HepG2 (cell line): ENCODE results near the gene YY1. TPM values are rescaled to one million over a fixed set of nuclear protein-coding genes. Genes with fewer than 3 reads are reported as not detected.
A peak's percentile ranks its signal among the peaks of the same experiment; 100 is the strongest.

Source experiments
- CCDC6 ChIP-seq: sonication (generic); formaldehyde crosslinking; IDR thresholded peaks from 2 replicates; pipeline ENCODE4 v1.8.1; 2022; ENCODE audit warnings: mild to moderate bottlenecking, missing genetic modification reagents, moderate library complexity
- DNMT1 ChIP-seq: sonication (generic); formaldehyde crosslinking; IDR thresholded peaks from 2 replicates; pipeline ENCODE4 v1.5.1; 2020; ENCODE audit warnings: mild to moderate bottlenecking, missing genetic modification reagents
- FOSL2 ChIP-seq: sonication (generic); formaldehyde crosslinking; IDR thresholded peaks from 2 replicates; pipeline ENCODE4 v1.4.0; 2020; ENCODE audit warnings: missing genetic modification reagents
- PRMT3 ChIP-seq: sonication (generic); formaldehyde crosslinking; IDR thresholded peaks from 2 replicates; pipeline ENCODE4 v1.8.1; 2022; ENCODE audit warnings: low read depth, mild to moderate bottlenecking, moderate library complexity, missing genetic modification reagents, borderline replicate concordance
- RBM22 ChIP-seq: fragments of 200-400 bp; formaldehyde crosslinking; optimal IDR thresholded peaks from 2 replicates; pipeline ENCODE3; 2017; ENCODE audit warnings: mild to moderate bottlenecking, low read length, moderate library complexity
- SETDB1 ChIP-seq: sonication (generic); formaldehyde crosslinking; IDR thresholded peaks from 2 replicates; pipeline ENCODE4 v1.5.1; 2020; ENCODE audit warnings: missing genetic modification reagents, mild to moderate bottlenecking, borderline replicate concordance
- SMYD3 ChIP-seq: sonication (generic); formaldehyde crosslinking; IDR thresholded peaks from 2 replicates; pipeline ENCODE4 v1.8.1; 2023; ENCODE audit warnings: mild to moderate bottlenecking, missing genetic modification reagents
- TBL1XR1 ChIP-seq: fragments of 150-350 bp; IDR thresholded peaks from 2 replicates; pipeline ENCODE4 v1.6.1; 2014; ENCODE audit warnings: borderline replicate concordance, low read length; ENCODE audit not compliant: partially characterized antibody
- ZFP62 ChIP-seq: sonication (generic); formaldehyde crosslinking; IDR thresholded peaks from 2 replicates; pipeline ENCODE4 v1.4.0; 2020; ENCODE audit warnings: missing genetic modification reagents
- ZIK1 ChIP-seq: sonication (generic); formaldehyde crosslinking; IDR thresholded peaks from 2 replicates; pipeline ENCODE4 v1.5.0; 2020; ENCODE audit warnings: mild to moderate bottlenecking, low read depth, missing genetic modification reagents, borderline replicate concordance
- ZNF343 ChIP-seq: sonication (generic); formaldehyde crosslinking; IDR thresholded peaks from 2 replicates; pipeline ENCODE4 v1.4.0; 2020; ENCODE audit warnings: mild to moderate bottlenecking, missing genetic modification reagents
- ZNF501 ChIP-seq: sonication (generic); formaldehyde crosslinking; IDR thresholded peaks from 2 replicates; pipeline ENCODE4 v1.5.1; 2020; ENCODE audit warnings: mild to moderate bottlenecking, moderate library complexity, missing genetic modification reagents
- ZNF678 ChIP-seq: sonication (generic); formaldehyde crosslinking; IDR thresholded peaks from 2 replicates; pipeline ENCODE4 v1.4.0; 2020; ENCODE audit warnings: mild to moderate bottlenecking, missing genetic modification reagents
- ZNF747 ChIP-seq: sonication (generic); formaldehyde crosslinking; IDR thresholded peaks from 2 replicates; pipeline ENCODE4 v1.8.1; 2023; ENCODE audit warnings: missing genetic modification reagents, mild to moderate bottlenecking, borderline replicate concordance
- ZNF839 ChIP-seq: sonication (generic); formaldehyde crosslinking; IDR thresholded peaks from 2 replicates; pipeline ENCODE4 v1.4.0; 2020; ENCODE audit warnings: missing genetic modification reagents, mild to moderate bottlenecking, borderline replicate concordance
- ZNF841 ChIP-seq: sonication (generic); formaldehyde crosslinking; IDR thresholded peaks from 2 replicates; pipeline ENCODE4 v1.8.1; 2023; ENCODE audit warnings: missing genetic modification reagents, borderline replicate concordance
- polyA plus RNA-seq, 8 experiments: library from polyadenylated mRNA; depleted of rRNA in 3 of 8; stranded (reverse) in 7 of 8; unstranded in 1 of 8; fragments of >200 nt; fragmentation: Illumina TruSeq in 4 of 8; extraction: Trizol in 4 of 8; gene quantifications; 2 replicates each; pipeline versions ENCODE4 v1.2.1 to v1.2.3, GENCODE V29; 2011 to 2016; ENCODE audit warnings: low read depth in 4 of 8, missing spikeins in 1 of 8, mixed read lengths in 1 of 8; ENCODE audit not compliant: insufficient read depth in 1 of 8
- total RNA-seq, 5 experiments: library from RNA; depleted of rRNA; stranded (reverse); fragments of >200 nt; fragmentation: Illumina TruSeq; extraction: Trizol; gene quantifications; 2 replicates each; pipeline ENCODE4 v1.2.3, GENCODE V29; 2016; ENCODE audit warnings: low read depth in 1 of 5
- TF ChIP-seq, protein P1 (sequence below): sonication (generic); formaldehyde crosslinking; IDR thresholded peaks from 2 replicates; pipeline ENCODE4 v1.4.0; 2020; ENCODE audit warnings: missing genetic modification reagents, borderline replicate concordance
- TF ChIP-seq, protein P2 (sequence below): sonication (generic); formaldehyde crosslinking; IDR thresholded peaks from 2 replicates; pipeline ENCODE4 v1.4.0; 2020; ENCODE audit warnings: missing genetic modification reagents
- TF ChIP-seq, protein P3 (sequence below): sonication (generic); formaldehyde crosslinking; IDR thresholded peaks from 2 replicates; pipeline ENCODE4 v1.4.0; 2020; ENCODE audit warnings: low read depth, mild to moderate bottlenecking, missing genetic modification reagents
- TF ChIP-seq, protein P4 (sequence below): sonication (generic); formaldehyde crosslinking; IDR thresholded peaks from 2 replicates; pipeline ENCODE4 v1.4.0; 2020; ENCODE audit warnings: missing genetic modification reagents

Gene YY1
- total and polyA plus RNA-seq, 2 of the 13 experiments (the other 11 are each of a cell fraction or from before 2014, with no cell fraction given), result 29.4 to 68.1 TPM

DNA sequence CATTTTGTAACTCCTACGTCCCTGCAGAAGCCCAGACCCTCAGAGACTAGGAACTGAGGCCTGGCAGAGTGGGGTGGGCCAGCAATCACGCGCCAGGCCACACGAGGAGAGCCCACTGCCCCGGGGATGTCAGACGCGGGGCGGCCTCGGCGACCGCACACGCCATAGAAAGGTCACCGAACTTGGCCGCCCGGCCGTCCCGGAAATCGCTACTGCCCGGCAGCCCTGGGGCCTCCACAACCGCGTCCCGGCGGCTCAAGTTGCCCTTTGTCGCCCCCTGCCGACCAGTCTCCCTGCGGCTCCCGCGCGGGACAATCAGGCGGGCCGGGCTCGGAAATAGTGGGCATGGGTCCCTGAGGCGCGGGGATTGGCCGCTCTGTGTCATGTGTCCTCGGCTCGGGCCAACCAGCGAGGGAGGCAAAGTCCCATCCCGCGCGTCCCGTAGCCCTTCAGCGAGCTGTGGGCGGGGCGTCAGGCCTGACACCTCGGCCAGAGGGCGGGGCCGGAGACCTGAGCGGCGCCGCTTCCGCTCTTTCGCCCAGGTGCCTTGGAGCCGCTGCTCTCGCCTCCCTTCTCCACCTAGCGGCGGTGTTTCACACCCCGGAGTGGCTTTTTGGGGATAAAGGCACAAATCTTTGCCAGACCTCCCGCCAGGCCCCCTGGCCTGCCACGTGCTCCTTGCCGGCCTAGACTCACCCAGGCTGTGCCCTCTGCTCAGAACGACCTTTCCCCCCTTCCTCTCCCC is 46.1 kb upstream of the YY1 start (continued):
- TF ChIP-seq, protein P1, sequence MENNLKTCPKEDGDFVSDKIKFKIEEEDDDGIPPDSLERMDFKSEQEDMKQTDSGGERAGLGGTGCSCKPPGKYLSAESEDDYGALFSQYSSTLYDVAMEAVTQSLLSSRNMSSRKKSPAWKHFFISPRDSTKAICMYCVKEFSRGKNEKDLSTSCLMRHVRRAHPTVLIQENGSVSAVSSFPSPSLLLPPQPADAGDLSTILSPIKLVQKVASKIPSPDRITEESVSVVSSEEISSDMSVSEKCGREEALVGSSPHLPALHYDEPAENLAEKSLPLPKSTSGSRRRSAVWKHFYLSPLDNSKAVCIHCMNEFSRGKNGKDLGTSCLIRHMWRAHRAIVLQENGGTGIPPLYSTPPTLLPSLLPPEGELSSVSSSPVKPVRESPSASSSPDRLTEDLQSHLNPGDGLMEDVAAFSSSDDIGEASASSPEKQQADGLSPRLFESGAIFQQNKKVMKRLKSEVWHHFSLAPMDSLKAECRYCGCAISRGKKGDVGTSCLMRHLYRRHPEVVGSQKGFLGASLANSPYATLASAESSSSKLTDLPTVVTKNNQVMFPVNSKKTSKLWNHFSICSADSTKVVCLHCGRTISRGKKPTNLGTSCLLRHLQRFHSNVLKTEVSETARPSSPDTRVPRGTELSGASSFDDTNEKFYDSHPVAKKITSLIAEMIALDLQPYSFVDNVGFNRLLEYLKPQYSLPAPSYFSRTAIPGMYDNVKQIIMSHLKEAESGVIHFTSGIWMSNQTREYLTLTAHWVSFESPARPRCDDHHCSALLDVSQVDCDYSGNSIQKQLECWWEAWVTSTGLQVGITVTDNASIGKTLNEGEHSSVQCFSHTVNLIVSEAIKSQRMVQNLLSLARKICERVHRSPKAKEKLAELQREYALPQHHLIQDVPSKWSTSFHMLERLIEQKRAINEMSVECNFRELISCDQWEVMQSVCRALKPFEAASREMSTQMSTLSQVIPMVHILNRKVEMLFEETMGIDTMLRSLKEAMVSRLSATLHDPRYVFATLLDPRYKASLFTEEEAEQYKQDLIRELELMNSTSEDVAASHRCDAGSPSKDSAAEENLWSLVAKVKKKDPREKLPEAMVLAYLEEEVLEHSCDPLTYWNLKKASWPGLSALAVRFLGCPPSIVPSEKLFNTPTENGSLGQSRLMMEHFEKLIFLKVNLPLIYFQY (CRISPR knock-in tag), result peak; percentile 89; the same call in 1 of the 2 replicates
- TF ChIP-seq, protein P2, sequence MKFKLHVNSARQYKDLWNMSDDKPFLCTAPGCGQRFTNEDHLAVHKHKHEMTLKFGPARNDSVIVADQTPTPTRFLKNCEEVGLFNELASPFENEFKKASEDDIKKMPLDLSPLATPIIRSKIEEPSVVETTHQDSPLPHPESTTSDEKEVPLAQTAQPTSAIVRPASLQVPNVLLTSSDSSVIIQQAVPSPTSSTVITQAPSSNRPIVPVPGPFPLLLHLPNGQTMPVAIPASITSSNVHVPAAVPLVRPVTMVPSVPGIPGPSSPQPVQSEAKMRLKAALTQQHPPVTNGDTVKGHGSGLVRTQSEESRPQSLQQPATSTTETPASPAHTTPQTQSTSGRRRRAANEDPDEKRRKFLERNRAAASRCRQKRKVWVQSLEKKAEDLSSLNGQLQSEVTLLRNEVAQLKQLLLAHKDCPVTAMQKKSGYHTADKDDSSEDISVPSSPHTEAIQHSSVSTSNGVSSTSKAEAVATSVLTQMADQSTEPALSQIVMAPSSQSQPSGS (CRISPR knock-in tag), result peak; percentile 72
- TF ChIP-seq SMYD3 (CRISPR knock-in tag) (peak; percentile 85), PRMT3 (CRISPR knock-in tag) (no peak), ZNF678 (CRISPR knock-in tag) (no peak), ZNF343 (CRISPR knock-in tag) (peak; percentile 61; the same call in 1 of the 2 replicates), ZNF841 (CRISPR knock-in tag) (no peak), ZNF501 (CRISPR knock-in tag) (peak; percentile 93), FOSL2 (CRISPR knock-in tag) (peak; percentile 7; the same call in 1 of the 2 replicates), SETDB1 (CRISPR knock-in tag) (no peak), ZNF747 (peak; percentile 92; the same call in 1 of the 2 replicates), CCDC6 (CRISPR knock-in tag) (peak; percentile 93), RBM22 (no peak), TBL1XR1 (no peak), ZFP62 (CRISPR knock-in tag) (no peak; the same call in 1 of the 2 replicates), DNMT1 (0 out of 2 replicates have a peak, but pooled peaks have one; percentile 19), ZIK1 (CRISPR knock-in tag) (peak; percentile 52; the same call in 1 of the 2 replicates), ZNF839 (CRISPR knock-in tag) (no peak)
- TF ChIP-seq, protein P3, sequence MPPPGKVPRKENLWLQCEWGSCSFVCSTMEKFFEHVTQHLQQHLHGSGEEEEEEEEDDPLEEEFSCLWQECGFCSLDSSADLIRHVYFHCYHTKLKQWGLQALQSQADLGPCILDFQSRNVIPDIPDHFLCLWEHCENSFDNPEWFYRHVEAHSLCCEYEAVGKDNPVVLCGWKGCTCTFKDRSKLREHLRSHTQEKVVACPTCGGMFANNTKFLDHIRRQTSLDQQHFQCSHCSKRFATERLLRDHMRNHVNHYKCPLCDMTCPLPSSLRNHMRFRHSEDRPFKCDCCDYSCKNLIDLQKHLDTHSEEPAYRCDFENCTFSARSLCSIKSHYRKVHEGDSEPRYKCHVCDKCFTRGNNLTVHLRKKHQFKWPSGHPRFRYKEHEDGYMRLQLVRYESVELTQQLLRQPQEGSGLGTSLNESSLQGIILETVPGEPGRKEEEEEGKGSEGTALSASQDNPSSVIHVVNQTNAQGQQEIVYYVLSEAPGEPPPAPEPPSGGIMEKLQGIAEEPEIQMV (CRISPR knock-in tag), result peak; percentile 15; the same call in 1 of the 2 replicates
- TF ChIP-seq, protein P4, sequence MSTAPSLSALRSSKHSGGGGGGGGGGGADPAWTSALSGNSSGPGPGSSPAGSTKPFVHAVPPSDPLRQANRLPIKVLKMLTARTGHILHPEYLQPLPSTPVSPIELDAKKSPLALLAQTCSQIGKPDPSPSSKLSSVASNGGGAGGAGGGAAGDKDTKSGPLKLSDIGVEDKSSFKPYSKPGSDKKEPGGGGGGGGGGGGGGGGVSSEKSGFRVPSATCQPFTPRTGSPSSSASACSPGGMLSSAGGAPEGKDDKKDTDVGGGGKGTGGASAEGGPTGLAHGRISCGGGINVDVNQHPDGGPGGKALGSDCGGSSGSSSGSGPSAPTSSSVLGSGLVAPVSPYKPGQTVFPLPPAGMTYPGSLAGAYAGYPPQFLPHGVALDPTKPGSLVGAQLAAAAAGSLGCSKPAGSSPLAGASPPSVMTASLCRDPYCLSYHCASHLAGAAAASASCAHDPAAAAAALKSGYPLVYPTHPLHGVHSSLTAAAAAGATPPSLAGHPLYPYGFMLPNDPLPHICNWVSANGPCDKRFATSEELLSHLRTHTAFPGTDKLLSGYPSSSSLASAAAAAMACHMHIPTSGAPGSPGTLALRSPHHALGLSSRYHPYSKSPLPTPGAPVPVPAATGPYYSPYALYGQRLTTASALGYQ (CRISPR knock-in tag), result peak; percentile 84; the same call in 1 of the 2 replicates
